Superior temporal gyrus (tissue), 1 donor: ENCODE measurements around the gene ZNF511.

Experiments
- DNase-seq: peaks from one replicate; pipeline ENCODE4 v3.0.0-alpha.2; 2016; ENCODE audit errors: extremely low spot score

The ZNF511 gene

GRCh38 chr10:133353988-133354605, 45.4 kb downstream of the ZNF511 start:
- no peak for DNase-seq

GRCh38 chr10:133354672-133355240, 46.0 kb downstream of the ZNF511 start:
- no peak for DNase-seq

DNA sequence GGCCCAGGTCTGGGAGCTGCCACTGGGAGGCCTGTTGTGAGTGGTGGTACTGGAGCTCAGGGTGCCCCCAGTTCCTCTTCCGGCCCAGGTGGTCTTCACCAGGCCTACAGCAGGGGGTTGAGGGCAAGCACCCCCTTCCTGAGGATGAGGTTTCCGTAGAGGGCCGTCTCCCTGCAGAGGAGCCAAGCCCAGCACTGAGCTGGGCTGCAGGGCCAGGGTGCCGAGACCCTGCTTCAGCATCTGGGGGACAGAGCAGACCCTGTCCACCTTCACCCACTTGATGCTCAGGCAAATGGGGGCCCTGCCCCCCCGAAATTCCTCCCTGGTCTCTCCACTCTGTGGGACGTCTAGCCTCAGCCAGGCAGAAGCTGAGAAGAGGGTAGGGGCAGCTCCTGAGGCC, 46.6 kb downstream of the ZNF511 start:
- DNase-seq, result no peak

DNA sequence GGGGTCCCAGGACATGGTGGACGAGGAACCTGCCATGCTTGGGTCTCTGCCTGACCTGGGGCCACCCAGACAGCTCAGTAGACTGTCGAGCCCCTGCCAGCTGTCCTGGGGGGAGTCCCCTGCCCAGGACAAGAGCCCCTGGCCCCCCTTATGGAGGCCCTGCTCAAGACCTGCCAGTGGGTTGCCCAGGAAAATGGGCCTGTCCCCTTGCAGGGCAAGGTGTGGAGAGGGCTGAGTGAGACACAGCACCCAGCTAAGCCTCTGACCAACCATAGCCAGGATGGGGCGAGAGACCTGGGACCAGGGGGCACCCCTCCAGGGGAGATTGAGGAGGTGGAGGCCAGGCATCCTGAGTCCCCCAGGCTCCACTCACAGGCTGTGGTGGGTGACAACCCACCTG, 47.3 kb downstream of the ZNF511 start:
- DNase-seq, result no peak

- DNase-seq, result no peak
These were observed 48.0 kb downstream of the ZNF511 start for GRCh38 chr10:133356549-133357284.

DNA sequence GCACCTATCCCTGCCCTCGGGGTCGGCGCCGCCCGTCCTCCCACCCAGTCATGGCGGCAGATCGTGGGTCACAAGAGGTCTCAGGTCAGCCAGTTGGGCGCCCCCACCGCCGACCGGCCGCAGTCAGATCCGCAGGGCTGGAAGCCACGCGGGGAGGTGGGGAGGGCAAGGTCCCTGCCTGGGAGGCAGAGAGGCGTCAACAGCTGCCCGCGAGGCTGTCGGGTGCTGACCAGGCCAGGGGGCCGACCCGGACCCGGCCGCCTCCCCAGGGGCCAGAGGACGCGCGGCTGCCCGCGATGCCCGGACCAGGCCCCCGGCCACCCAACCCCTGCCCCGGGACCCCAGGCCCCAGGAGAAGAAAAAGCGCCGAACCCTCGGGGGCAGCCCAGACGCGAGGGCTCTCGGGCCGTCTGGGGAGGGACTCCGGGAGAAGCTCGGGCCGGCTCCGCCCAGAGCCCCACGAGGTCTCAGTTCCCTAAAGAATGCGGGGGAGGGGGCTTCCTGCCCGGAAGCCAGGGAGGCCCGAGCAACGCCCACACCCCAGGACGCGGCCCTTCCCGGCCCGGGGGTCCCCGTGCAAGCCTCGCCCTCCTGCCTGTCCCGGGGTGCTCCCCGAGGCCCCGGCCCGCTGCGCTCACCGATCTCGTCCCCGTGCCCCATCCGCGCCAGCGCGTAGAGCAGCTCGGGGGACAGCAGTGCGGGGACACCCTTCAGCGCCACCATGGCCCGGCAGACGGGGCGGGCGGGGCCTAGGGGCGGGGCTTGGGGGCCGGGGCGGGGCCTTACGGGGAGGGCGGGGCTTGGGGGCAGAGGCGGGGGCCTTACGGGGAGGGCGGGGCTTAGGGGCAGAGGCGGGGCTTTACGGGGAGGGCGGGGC, 48.8 kb downstream of the ZNF511 start, which contains the start of gene FUOM:
Gene FUOM, minus strand, starts transcription at position 735 of the 877 bp plus-strand sequence. Its CDS starts 12 bp downstream, at position 723.
- DNase-seq, result no peak

DNA sequence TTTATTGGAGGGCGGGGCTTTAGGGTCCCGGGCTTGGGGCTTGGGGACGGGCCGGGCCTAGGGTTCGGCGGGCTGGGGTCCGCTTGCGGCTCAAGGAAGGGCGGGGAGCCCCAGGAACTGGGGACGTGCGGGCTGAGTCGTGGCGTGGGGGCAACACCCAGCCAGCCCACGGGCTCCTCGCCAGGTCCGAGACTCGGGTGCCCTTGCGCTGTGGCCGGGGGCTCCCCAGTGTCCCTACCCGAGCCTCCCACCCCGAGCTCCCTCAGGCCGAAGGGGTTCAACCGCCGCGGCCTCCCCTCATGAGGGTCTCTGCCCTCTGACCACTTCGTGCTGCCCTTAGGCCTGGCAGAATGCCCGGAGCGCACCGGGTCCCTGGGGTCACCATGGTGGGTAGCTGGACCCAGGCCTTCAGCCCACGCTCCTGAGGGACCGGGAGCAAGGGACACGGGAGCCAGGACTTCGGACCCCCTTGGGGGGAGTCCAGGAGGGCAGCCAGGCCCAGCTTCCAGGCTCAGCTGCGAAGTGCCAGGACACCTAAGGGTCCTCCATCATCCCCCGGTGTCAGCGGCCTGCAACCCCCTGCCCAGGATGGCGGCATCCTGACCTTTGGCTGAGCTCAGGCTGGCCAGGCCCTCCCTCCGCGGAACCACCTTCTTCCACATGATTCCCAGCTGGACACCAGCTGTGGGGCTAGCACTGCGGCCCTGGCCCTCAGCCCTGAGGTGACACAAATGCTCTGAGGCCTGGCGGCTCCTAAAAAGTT, 49.6 kb downstream of the ZNF511 start:
- DNase-seq, result no peak

GRCh38 chr10:133358925-133359310, 50.2 kb downstream of the ZNF511 start:
- DNase-seq, result no peak

DNA sequence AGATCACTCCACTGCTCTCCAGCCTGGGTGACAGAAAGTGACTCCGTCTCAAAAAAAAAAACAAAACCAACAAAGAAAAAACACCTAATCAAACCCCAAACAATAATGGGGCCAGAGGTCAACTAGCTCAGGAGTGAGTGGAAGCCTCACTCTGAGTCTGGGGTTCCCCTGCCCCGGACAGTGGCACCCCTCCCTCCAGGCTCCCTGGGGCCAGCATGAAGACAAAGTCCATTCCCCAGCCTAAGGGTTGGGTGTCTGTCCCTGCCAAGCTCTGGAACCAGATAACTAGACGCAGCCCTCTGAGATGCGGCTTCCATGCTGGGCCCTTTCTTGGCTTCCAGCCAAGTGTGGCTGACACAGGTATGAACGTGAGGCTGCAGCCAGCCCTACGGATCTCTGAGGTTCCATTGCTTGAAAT, 50.8 kb downstream of the ZNF511 start:
- no peak for DNase-seq

- no peak for DNase-seq
These were observed 51.4 kb downstream of the ZNF511 start for GRCh38 chr10:133359972-133360610.

GRCh38 chr10:133361227-133361626, 52.5 kb downstream of the ZNF511 start:
- DNase-seq, result no peak

- DNase-seq, result no peak
These were observed 53.2 kb downstream of the ZNF511 start for GRCh38 chr10:133361773-133362441.
